ENCODE results near the gene SVOPL.

The SVOPL gene

GRCh38 chr7:138712652-138713051, 11.5 kb upstream of the SVOPL start:
- TF ChIP-seq CTCF (IDR thresholded peaks at IDR 0.05; ENCODE audit: low read depth, low read length) = no peak
- Histone ChIP-seq H3K27ac (no peak overlapping the region), H3K27me3 (ENCODE audit: insufficient read depth, low read depth, severe bottlenecking) (no peaks in the 10 kb centered on the region), H3K4me3 (ENCODE audit: low read depth, low read length) (no peak overlapping the region), H3K9me3 (ENCODE audit: severe bottlenecking) (no peaks in the 10 kb centered on the region), H3K36me3 (no peaks in the 10 kb centered on the region)
- DNase-seq = no peak

GRCh38 chr7:138710536-138711385, 9.6 kb upstream of the SVOPL start:
- TF ChIP-seq CTCF (IDR thresholded peaks at IDR 0.05; ENCODE audit: low read depth, low read length) = no peak
- H3K4me3 ChIP-seq (ENCODE audit: low read depth, low read length) = no peak overlapping the region
- no peaks in the 10 kb centered on the region for H3K27me3 ChIP-seq (ENCODE audit: insufficient read depth, low read depth, severe bottlenecking)
- H3K27ac ChIP-seq = no peak overlapping the region
- H3K36me3 ChIP-seq = no peaks in the 10 kb centered on the region
- no peaks in the 10 kb centered on the region for H3K9me3 ChIP-seq (ENCODE audit: severe bottlenecking)
- DNase-seq = no peak

- Histone ChIP-seq H3K36me3 (no peaks in the 10 kb centered on the region), H3K4me3 (ENCODE audit: low read depth, low read length) (no peak overlapping the region), H3K27me3 (ENCODE audit: insufficient read depth, low read depth, severe bottlenecking) (no peaks in the 10 kb centered on the region), H3K27ac (no peak overlapping the region), H3K9me3 (ENCODE audit: severe bottlenecking) (no peaks in the 10 kb centered on the region)
- DNase-seq = no peak
- TF ChIP-seq CTCF (IDR thresholded peaks at IDR 0.05; ENCODE audit: low read depth, low read length) = no peak
Measured at GRCh38 chr7:138705167-138705566, 4.0 kb upstream of the SVOPL start.

- no peak for TF ChIP-seq CTCF (IDR thresholded peaks at IDR 0.05; ENCODE audit: low read depth, low read length)
- no peak for DNase-seq
- H3K9me3 ChIP-seq (ENCODE audit: severe bottlenecking) = no peaks in the 10 kb centered on the region
- H3K4me3 ChIP-seq (ENCODE audit: low read depth, low read length) = no peak overlapping the region
- no peaks in the 10 kb centered on the region for H3K27me3 ChIP-seq (ENCODE audit: insufficient read depth, low read depth, severe bottlenecking)
- H3K36me3 ChIP-seq = no peaks in the 10 kb centered on the region
- H3K27ac ChIP-seq = no peak overlapping the region
Measured at GRCh38 chr7:138701537-138701923, 368 bp upstream of the SVOPL start.

GRCh38 chr7:138699661-138700060, 1.5 kb downstream of the SVOPL start:
- Histone ChIP-seq H3K36me3 (no peaks in the 10 kb centered on the region), H3K9me3 (ENCODE audit: severe bottlenecking) (no peaks in the 10 kb centered on the region), H3K27me3 (ENCODE audit: insufficient read depth, low read depth, severe bottlenecking) (no peaks in the 10 kb centered on the region), H3K4me3 (ENCODE audit: low read depth, low read length) (no peak overlapping the region), H3K27ac (no peak overlapping the region)
- TF ChIP-seq CTCF (IDR thresholded peaks at IDR 0.05; ENCODE audit: low read depth, low read length) = no peak
- DNase-seq = no peak

- no peaks in the 10 kb centered on the region for H3K27me3 ChIP-seq (ENCODE audit: insufficient read depth, low read depth, severe bottlenecking)
- no peaks in the 10 kb centered on the region for H3K36me3 ChIP-seq
- no peak overlapping the region for H3K4me3 ChIP-seq (ENCODE audit: low read depth, low read length)
- no peak for DNase-seq
- TF ChIP-seq CTCF (IDR thresholded peaks at IDR 0.05; ENCODE audit: low read depth, low read length) = no peak
- H3K27ac ChIP-seq = no peak overlapping the region
- no peaks in the 10 kb centered on the region for H3K9me3 ChIP-seq (ENCODE audit: severe bottlenecking)
Measured at GRCh38 chr7:138698281-138698680, 2.9 kb downstream of the SVOPL start.
